ENCODE data around the gene KMT2D. TPM values are rescaled to one million over a fixed set of nuclear protein-coding genes. Genes with fewer than 3 reads are reported as not detected.

KMT2D gene
- total and polyA plus RNA-seq, 2 experiments from 2014 or later = 17.6 to 120 TPM

DNA sequence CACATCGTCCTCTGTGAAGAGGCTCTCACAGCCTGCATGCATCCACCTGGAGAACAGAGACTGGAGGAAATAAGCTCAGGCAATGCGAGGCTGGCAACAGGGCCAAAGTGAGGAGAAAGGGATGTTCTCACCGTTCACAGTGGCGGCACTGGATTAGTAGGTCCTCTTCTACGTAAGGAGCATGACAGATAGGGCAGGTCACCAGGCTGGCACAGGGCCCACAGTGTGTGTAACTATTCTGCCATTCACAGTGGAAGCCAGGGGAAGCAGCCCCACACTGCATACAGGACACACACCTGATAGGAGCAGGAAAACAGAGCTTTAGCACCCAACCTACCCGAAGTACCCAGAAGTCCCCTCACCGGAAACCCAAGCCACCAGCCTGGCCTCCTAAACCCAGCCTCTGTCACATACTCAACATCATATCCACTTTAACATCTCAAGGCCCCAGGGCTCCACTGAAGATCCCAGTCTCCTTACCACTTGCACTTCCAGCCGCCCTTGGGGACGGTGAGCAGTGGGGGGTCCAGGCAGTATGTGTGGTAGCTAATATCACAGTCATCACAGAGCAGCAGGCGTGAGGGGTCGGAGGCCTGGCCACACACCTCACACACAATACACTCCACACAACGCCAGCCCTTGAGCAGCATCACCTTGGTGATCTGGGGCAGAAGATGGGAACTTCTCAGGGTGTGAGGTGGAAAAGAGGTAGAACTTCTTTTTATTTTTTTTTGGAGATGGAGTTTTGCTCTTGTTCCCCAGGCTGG is 14.3 kb downstream of the KMT2D start:
- H3K27ac ChIP-seq (ENCODE audit: low read depth) = no peak overlapping the region
- H3K4me2 ChIP-seq = no peak overlapping the region
- Mint-ChIP-seq H3K4me1 (no peaks in the 10 kb centered on the region; the same call in 2 of the 3 replicates), H3K27me3 (ENCODE audit: insufficient read depth, low read depth, poor library complexity) (peaks cover 16% of the 10 kb centered on the region), H3K9me3 (no peaks in the 10 kb centered on the region; the same call in 2 of the 3 replicates), H3K27ac (no peak overlapping the region), H3K36me3 (ENCODE audit: low read depth) (peaks cover 98% of the 10 kb centered on the region), H3K4me3 (no peak overlapping the region)
- H3F3A ChIP-seq (replicated peaks; ENCODE audit: low read depth) = no peaks in the 10 kb centered on the region
- peaks cover 40% of the 10 kb centered on the region for H4K20me1 ChIP-seq (replicated peaks; ENCODE audit: insufficient read depth)
- H3K27me3 ChIP-seq (ENCODE audit: insufficient read depth) = no peaks in the 10 kb centered on the region
- DNase-seq (ENCODE audit: low spot score) (no peak), ATAC-seq (no peak)
- TF ChIP-seq ZNF114 (CRISPR knock-in tag; IDR thresholded peaks at IDR 0.05) (no peak), EZH2 (IDR thresholded peaks at IDR 0.05; ENCODE audit: low read depth, unreplicated experiment) (no peak), NANOG (IDR thresholded peaks at IDR 0.05; ENCODE audit: borderline replicate concordance) (no peak), ZNF462 (CRISPR knock-in tag; IDR thresholded peaks at IDR 0.05) (no peak), REST (IDR thresholded peaks at IDR 0.05; ENCODE audit: unreplicated experiment) (no peak), ETS1 (IDR thresholded peaks at IDR 0.05) (no peak), ZNF331 (CRISPR knock-in tag; IDR thresholded peaks at IDR 0.05; ENCODE audit: low read depth) (no peak), POLR2AphosphoS5 (IDR thresholded peaks at IDR 0.05; ENCODE audit: low read depth) (no peak), STAT1 (IDR thresholded peaks at IDR 0.05; ENCODE audit: unreplicated experiment) (no peak), CREB1 (CRISPR knock-in tag; IDR thresholded peaks at IDR 0.05; ENCODE audit: low read depth) (no peak), EZH2phosphoT487 (IDR thresholded peaks at IDR 0.05; ENCODE audit: unreplicated experiment) (no peak), JUNB (IDR thresholded peaks at IDR 0.05; ENCODE audit: unreplicated experiment) (no peak)
- TF ChIP-seq, protein P1, sequence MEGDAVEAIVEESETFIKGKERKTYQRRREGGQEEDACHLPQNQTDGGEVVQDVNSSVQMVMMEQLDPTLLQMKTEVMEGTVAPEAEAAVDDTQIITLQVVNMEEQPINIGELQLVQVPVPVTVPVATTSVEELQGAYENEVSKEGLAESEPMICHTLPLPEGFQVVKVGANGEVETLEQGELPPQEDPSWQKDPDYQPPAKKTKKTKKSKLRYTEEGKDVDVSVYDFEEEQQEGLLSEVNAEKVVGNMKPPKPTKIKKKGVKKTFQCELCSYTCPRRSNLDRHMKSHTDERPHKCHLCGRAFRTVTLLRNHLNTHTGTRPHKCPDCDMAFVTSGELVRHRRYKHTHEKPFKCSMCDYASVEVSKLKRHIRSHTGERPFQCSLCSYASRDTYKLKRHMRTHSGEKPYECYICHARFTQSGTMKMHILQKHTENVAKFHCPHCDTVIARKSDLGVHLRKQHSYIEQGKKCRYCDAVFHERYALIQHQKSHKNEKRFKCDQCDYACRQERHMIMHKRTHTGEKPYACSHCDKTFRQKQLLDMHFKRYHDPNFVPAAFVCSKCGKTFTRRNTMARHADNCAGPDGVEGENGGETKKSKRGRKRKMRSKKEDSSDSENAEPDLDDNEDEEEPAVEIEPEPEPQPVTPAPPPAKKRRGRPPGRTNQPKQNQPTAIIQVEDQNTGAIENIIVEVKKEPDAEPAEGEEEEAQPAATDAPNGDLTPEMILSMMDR (conservative IDR thresholded peaks at IDR 0.05; ENCODE audit: low read depth in 2 of 2) = no peak
- H3K79me2 ChIP-seq (replicated peaks; ENCODE audit: insufficient read depth) = no peaks in the 10 kb centered on the region
- H2AFZ ChIP-seq = no peak overlapping the region
- H3K4me1 ChIP-seq (ENCODE audit: insufficient read depth) = no peaks in the 10 kb centered on the region
- H3K36me3 ChIP-seq (ENCODE audit: insufficient read depth) = peaks cover 49% of the 10 kb centered on the region
- H3K9me2 ChIP-seq (ENCODE audit: insufficient read depth) = no peaks in the 10 kb centered on the region
- no peak overlapping the region for H3K4me3 ChIP-seq

All from GM23338 (cell line).